Testis (tissue), 2 donors: ENCODE data around the gene SAPCD2.

Experiments used
- CTCF ChIP-seq, 3 experiments: fragments of 450-650 bp in 2 of 3; fragments of 200-600 bp in 1 of 3; sonication (generic) in 1 of 3; IDR thresholded peaks; one replicate each; pipeline ENCODE4 v1.5.1; 2016 to 2019; ENCODE audit warnings: antibody characterized with exemption in 3 of 3, mild to moderate bottlenecking in 2 of 3, moderate library complexity in 1 of 3
- POLR2A ChIP-seq: fragments of 450-650 bp; IDR thresholded peaks from one replicate; pipeline ENCODE4 v1.6.1; 2017; ENCODE audit warnings: antibody characterized with exemption, mild to moderate bottlenecking, moderate library complexity

GRCh38 chr9:137109250-137110146 is 39.1 kb upstream of the SAPCD2 start:
- TF ChIP-seq CTCF (IDR thresholded peaks at IDR 0.05) (no peak), POLR2A (no peak)
